Measurements from ENCODE around the gene APLF. TPM values are rescaled to one million over a fixed set of nuclear protein-coding genes. Genes with fewer than 3 reads are reported as not detected.
"Not testable (repeated sequence)": the region's sequence is repeated elsewhere in the genome, so short reads cannot be mapped to it uniquely, and the experiment has no call there.

APLF gene
- total RNA-seq, 1 donor from 2014 or later, result 3.3 TPM

DNA sequence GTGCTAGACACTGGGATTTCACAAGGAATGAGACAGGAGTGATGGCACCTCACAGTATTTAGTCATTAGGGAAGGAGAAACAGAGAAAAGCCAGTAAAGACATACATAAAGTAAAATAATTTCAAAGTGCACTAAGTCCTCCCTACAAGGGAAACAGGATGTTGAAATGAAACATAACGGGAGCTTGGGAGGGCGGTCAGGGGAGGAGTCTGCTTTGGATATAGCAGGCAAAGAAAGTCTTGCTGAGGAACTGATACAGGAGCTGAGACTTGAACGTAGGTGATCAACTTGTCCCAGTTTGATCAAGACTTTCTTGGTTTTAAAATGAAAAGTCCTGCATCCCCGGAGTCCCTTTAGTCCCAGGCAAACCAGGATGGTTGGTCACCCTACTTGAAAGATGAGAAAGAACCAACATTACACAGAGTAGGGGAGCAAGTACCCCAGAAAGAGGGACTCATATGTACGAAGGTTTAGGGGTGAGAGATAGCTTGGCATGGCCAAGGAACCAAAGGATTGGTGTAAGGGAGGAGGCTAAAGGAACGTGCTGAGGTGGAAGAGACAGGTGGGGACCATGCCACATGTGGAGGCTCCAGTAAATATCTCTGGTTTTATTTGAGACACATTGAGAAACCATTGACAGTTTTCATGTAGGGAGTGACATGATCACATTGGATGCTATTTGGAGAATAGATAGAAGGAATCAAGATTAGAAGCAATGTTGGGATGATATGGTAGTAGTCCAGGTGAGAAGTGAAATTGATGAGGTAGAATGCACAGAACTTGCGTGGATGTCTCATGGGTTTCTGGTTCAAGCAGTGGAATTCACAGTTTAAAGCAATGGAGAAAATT lies 28.7 kb upstream of the APLF start:
- no peak for DNase-seq (ENCODE audit: extremely low read depth, low read depth, low spot score)

DNA sequence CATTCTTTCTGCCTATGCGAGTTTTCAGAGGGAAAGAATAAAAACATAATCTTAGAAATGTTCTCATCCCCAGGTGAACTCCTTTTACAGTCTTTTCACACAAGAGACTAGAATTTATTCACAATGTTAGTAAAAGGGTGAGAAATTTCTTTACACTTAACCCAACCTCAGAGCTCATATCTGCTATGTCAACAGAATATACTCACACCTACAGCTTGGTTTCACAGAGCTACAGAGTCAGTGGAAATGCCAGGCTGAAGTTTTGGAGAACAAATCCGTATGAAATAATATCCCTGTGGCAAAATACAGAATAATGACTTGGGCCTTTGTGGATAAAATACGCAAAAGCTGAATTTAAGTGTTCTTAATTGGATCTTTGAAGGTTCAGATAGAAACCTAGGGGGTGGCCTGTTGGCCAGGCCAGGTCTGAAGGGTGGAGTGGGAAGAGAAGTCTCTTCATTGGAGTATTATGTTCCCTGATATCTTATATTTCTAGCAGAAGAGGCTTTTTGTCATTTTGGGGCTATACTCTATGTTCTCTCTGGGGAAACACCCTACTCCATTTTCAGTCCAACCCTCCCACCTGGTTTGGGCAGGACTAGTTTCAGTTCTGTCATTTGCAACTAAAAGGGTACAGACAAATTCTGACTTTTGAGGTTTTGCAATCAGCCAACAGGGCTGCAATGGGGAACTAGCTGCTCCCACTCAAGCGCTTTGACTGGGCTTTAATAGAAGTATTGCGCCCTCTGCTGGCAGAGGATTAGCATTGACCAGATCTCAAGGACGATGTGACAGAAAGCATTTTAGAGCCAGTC lies 26.0 kb upstream of the APLF start:
- DNase-seq (ENCODE audit: extremely low read depth, low read depth, low spot score), result peak; percentile 61

DNA sequence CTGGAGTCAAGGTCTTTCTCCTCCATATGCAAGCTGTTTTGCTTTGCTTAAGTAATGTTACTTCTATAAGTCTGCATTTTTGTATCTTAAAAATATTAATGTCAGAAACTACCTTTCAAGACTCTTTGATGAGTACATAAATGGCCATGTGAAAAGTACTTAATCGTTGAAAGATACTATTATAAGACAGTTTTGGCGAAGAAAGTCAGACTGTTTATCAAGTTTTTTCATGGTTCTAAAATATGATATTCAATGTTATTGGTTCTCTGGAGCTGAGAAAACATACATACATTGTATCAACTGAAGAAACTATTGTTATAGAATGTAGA lies 25.4 kb upstream of the APLF start:
- DNase-seq (ENCODE audit: extremely low read depth, low read depth, low spot score), result no peak

DNA sequence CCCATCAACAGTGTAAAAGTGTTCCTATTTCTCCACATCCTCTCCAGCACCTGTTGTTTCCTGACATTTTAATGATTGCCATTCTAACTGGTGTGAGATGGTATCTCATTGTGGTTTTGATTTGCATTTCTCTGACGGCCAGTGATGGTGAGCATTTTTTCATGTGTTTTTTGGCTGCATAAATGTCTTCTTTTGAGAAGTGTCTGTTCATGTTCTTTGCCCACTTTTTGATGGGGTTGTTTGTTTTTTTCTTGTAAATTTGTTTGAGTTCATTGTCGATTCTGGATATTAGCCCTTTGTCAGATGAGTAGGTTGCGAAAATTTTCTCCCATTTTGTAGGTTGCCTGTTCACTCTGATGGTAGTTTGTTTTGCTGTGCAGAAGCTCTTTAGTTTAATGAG lies 21.0 kb upstream of the APLF start:
- not testable (repeated sequence) for DNase-seq (ENCODE audit: extremely low read depth, low read depth, low spot score)

DNA sequence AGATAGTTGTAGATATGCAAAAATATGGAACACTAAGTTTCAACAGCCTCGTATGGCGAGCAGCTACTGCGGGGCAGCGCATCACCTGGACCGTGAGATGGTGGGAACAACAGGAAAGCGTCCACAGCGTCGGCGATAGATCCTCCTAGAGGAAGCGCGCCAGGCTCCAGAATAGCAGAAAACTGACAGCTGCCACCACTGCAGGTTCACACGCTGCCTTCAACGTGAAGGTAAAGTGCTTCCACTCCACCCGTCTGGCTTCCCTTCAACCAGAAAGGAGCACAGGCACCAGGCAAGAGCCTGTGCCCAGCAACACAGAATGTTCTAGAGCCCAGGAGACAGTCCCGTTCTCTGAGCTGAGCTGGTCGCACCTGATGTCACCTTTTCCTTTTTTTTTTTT lies 20.3 kb upstream of the APLF start:
- DNase-seq (ENCODE audit: extremely low read depth, low read depth, low spot score), result no peak

DNA sequence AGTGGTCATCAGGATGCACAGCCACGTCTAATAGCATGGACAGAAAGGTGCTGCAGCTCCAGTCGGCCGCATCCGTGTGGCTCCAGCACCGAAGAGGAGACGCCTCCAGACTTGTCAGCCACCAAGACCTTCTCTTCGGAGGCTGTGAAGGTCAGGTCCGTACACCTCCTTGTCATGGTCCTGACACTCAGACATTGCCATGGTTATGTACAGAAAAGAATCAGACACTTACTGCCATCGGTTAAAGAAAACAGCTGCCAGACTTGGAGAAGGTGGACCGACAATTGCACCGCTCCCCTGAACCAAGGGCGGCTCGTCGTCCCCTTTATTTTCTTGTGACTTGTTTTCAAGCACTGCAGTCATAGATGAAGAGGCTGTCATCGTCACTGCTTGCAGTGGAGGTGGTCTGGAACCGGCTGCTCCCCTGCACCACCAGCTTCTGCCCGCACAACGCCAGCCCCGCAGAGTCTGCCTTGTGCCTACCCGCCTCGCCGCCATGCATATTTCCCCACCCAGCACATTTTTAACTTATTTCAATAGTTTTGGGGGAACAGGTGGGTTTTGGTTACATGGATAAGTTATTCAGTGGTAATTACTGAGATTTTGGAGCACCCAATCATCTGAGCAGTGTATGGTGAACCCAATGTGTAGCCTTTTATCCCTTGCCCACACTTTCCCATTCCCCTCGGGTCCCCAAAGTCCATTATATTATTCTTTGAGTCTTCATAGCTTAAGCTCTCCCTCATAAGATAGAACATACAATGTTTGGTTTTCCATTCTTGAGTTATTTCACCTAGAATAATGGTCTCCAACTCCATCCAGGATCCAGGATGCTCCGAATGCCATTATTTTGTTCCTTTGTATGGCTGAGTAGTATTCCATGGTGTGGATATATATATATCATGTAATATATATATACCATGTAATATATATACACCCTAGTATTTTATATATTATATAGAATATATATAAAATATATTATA lies 18.4 kb upstream of the APLF start:
- DNase-seq (ENCODE audit: extremely low read depth, low read depth, low spot score), result no peak

DNA sequence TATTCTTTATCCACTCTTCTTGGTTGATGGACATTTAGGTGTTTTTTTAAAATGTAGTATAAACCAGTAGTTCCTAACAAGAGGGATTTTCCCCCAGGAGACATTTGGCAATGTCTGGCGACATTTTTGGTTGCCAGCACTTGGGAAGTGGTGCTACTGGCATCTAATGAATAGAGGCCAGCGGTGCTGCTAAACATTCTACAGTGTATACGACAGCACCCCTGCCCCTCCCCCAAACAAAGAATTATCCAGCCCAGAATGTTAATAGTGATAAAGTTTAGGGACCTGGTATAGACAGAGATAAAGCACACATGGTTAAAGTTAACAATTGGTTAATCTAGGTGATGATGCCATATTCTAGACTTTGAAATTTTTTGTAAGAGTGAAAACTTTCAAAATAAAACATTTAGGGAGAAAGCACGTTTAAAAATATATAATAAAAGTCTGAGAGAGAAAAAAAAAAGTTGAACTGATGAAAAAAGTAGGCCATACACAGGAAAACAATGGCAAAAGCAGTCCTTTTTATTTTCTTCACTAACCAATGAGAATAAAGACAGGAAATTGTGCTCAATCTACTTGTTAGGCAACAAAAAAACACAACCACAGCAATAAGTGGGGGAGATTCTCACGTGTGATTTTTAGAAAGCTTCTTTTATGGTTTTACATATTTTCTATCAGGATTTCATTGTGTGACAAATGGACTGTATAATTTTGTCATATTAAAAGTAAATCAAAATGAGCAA lies 15.1 kb upstream of the APLF start:
- no peak for DNase-seq (ENCODE audit: extremely low read depth, low read depth, low spot score)

DNA sequence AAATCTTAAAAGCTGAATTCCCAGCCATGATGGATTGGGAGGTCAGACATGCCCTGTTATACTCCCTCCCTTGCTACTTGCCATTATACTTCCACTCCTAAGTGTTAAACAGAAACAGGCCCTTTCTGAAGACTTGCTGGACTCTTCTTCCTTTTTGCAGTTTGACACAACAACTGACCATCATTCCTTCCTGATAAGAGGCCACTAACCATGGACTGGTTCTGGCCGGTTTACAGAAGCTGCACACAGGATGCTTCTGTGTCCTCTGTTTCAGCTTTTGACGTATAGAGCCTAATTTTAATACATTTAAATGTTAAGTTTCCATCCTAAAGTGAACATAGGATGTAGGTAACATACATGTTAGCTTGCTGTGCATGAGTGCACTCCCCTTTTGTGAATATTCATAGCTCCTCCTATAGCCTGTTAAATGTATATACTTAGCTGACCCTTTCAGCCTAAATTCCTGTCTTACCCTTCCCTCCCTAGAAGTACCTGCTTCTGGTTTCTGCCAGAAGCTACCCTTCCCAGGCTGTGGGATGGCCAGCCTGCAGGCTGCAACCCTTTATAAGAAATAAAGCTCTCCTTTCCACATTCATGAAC lies 13.5 kb upstream of the APLF start:
- DNase-seq (ENCODE audit: extremely low read depth, low read depth, low spot score), result no peak

DNA sequence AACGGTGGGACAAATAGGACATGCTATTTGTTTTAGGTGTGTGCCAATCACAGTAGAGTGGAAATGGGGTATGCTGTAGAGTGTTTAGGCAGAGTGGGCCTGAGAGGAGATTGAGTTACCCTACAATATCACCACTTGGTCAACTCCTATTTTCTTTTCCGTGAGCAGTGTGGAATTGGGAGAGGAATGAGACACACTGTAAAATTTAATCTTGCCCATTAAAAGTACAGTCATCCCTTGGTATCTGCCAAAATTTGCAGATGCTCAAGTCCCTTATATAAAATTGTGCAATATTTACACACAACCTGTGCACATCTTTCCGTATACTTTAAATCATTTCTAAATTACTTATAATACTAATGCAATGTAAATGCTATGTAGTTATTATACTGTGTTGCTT lies 12.7 kb upstream of the APLF start:
- DNase-seq (ENCODE audit: extremely low read depth, low read depth, low spot score), result no peak

DNA sequence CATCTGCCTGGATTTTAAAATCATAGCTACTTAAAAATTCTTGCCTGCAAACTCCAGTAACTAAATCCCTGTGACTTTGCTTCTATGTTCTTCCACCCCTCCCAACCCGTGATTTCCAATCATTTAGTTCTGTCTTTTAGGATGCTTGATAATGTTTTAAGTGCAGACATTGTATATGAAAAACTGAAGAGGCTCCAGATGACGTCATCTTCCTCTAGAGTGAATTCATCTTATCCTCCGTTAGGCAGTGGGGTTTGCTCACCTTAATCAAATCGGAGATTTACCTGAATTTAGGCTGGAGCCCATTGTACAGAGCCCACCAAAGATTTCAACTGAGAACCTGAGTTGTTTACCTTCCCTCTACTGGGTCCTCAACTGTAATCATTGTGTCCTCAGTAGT lies 11.2 kb upstream of the APLF start:
- DNase-seq (ENCODE audit: extremely low read depth, low read depth, low spot score), result no peak

DNA sequence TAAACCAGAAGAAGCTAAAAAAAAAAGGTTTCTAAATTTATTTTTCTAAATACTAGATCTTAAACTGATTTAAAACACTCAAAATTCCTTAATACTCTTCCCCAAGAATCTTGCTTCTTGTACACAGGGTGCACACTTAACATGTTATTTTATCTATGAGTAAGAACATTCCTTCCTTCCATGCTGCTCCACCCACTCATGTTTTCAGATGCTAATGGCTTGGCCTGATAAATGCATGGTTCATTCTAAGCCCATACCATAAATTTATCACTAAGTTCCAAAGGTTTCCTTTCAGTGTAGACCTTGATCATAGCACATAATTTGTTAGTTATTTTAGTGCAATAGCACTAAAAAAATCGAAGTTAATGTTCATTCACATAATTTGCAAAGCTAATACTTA lies 8.4 kb upstream of the APLF start:
- no peak for DNase-seq (ENCODE audit: extremely low read depth, low read depth, low spot score)

DNA sequence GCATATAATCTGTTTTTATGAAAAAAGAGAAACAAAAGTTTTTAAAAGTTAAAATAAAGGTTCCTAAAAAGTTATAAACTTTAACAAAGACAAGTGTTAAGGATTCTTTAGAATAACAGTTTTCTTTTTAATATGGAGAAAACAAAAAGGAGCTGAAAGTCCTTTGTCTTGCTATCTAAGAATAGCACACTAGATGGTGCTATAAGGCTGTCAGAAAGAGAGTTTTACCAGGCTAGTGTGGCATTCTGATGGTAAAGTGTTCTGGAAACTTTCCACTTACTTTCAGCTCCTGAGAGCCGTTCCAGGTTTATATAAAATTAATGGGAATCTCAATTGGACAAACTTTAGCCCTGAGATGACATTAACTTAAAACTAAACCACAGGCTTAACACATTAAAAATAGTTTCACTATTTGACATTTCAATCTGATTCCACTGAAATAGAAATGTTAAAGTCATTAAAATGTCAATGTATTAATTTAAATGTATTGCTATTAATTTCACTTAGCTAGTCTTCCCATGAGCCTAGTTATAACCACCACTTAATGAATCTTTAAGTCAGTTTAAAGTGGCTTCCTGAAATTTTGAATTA lies 4.0 kb upstream of the APLF start:
- DNase-seq (ENCODE audit: extremely low read depth, low read depth, low spot score), result no peak

DNA sequence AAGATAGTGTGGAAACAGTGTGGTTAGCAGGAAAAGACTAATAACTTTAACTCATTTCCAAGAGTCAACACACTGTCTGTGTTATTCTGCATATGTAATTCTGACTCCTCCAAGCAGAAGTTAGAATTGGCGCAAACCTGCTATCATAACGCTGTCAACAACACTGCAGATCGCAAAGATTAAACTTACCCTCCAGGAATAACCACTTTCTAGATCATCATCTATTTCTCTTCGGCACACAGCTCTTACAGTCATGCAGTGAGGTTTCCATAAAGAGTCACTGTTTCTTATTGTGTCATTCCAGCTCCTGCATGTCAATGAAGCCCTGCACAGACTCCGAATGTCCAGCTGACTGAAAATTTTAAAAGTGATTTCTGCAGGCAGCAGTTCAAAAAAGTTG lies 2.7 kb upstream of the APLF start:
- DNase-seq (ENCODE audit: extremely low read depth, low read depth, low spot score), result no peak

DNA sequence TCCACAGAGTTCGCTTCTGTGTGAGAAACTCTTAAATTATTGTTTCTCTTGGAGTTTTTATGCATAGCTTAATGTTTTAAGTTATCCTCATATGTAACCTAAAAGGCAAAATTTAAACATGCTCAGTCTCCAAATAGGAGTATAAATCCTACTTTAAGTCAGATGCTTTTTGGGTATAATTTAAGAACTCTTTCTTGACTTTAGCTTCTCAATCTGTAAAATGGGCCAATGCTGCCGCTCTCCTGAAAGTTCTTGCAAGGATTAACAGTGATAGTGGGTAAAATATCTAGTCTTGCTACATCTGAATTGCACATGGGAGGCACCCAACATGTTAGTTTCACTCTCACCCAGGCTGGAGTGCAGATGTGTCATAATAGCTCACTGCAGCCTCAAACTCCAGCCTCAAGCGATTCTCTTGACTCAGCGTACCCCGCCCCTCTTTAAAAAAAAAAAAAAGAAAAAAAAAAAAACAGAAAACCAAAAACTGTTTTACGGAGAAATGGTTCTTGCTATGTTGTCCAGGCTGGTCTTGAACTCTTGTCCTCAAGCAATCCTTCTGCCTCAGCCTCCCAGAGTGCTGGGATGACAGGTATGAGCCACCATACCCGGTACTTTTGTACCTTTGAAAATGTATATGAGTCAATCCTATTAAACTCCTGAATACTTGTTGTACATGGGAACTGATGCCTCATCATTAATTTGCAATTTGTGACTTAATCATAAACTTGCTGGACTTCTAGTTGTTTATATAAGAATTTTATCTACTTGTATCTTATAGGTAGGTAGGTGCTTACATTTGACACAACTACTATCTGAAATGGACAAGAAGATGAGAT lies 2.1 kb upstream of the APLF start:
- DNase-seq (ENCODE audit: extremely low read depth, low read depth, low spot score), result no peak

DNA sequence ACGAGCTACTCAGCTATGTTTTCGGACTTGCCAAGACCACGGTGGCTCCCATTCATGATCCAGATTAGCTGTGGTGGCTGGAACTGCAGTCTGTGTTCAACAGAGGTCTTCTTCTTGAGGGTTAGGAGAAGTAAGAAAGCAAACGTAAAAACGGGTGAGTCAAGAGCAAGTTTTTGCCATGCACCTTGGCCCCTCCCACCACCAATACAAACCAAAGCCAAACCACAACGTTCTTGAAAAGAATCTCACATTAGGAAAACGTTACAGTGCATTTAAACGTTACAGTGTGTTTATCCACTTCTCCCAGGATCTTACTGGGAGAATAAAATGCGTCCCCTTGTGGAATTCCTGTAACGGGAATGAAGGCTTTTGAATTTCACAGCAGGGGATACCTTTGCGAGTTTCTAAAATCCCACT lies 1.0 kb upstream of the APLF start:
- DNase-seq (ENCODE audit: extremely low read depth, low read depth, low spot score), result no peak

DNA sequence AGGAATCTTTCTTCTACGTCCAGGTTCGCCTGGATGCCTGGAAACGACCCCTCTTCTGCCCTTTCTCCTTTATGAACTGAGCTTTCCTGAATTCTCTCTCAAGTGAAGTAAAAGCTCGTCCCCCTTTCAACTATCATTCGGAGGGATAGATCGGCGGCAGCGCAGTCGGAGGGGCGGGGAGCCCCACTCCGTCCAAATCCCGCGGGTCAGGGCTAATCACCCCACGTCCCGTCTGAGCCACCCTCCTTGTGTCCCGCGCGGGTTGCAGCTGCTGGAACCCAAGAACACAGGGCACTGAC lies 658 bp upstream of the APLF start:
- no peak for DNase-seq (ENCODE audit: extremely low read depth, low read depth, low spot score)

DNA sequence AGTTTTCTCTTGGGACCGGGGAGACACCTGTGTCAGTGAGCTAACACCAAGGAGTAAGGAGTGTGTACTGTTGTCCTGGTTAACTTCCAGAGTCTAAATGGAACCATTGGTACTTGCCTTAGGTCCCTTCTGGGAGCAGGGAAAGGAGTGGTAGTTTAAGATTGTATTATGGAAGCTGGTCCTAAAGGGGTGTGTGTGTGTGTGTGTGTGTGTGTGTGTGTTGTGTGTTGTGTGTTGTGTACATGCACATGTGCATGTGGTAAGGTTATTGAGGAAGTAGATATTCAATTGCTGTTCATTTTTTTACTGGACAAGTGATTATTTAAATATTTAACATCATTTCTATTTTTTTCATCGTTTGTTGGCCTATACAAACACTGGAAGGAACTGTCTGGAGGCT lies 1.4 kb downstream of the APLF start:
- no peak for DNase-seq (ENCODE audit: extremely low read depth, low read depth, low spot score)

DNA sequence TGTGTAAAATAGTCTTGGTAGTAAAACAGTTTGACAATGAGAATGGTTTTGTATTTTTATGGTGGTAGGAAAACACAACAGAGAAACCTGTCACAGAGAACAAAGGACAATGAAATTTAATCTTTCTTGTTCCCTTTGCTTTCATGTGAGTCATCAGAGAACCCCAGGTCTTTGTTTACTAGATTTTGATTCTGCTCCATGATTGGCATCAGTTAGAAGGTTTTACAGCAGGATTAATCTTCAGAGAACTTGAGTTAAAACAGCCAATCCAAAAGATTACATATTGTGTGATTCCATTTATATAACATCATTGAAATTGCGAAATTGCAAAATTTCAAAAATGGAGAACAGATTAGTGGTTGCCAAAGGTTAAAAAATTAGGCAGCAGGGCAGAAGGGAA lies 2.5 kb downstream of the APLF start:
- no peak for DNase-seq (ENCODE audit: extremely low read depth, low read depth, low spot score)

DNA sequence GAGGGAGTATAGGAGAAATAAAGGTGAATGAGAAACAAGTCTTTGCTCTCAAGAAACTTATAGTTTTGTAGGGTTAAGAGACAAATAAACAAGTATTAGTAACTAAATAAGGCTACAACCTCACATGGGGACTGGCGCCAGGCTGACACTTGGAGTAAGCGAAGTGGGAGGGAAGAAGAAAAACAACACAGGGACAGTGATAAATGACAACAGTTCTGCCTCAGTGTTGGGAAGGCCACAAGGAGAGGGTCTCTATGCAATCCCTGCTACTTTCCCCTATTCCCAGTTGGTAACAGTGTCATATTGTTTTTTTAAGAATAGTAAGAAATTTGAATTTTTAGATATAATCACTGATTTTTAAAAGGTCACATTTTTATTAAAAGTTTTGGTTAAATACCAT lies 4.0 kb downstream of the APLF start:
- DNase-seq (ENCODE audit: extremely low read depth, low read depth, low spot score), result no peak
